Lung (tissue), 12 donors: ENCODE measurements around the gene TTLL8. TPM values are rescaled to one million over a fixed set of nuclear protein-coding genes. Genes with fewer than 3 reads are reported as not detected.

Experiments
- ATAC-seq: fragments of 200-7000 bp; cut with Tn5 transposase; one replicate; pipeline ENCODE4 v1.9.1; 2020; ENCODE audit warnings: moderate number of reproducible peaks; ENCODE audit not compliant: insufficient read depth, low FRiP score
- DNase-seq, 3 donors: peaks; one replicate each; pipeline ENCODE4 v3.0.0-alpha.2; 2013 to 2017
- H3K27ac ChIP-seq, 2 donors: one replicate each; pipeline ENCODE4 v1.5.1; 2013; ENCODE audit warnings: mild to moderate bottlenecking in 2 of 2, moderate library complexity in 2 of 2, control low read depth in 1 of 2, inconsistent platforms in 1 of 2, low read depth in 1 of 2, low read length in 1 of 2
- H3K27me3 ChIP-seq, 3 donors: one replicate each; pipeline ENCODE4 v1.5.1; 2013; ENCODE audit warnings: low read length in 2 of 3; ENCODE audit not compliant: control insufficient read depth in 3 of 3, insufficient read depth in 3 of 3
- H3K36me3 ChIP-seq, 4 donors: one replicate each; pipeline ENCODE4 v1.5.1; 2013; ENCODE audit warnings: low read length in 4 of 4, mild to moderate bottlenecking in 1 of 4, moderate library complexity in 1 of 4; ENCODE audit not compliant: control insufficient read depth in 4 of 4, insufficient read depth in 4 of 4
- H3K4me1 ChIP-seq, 5 donors: one replicate each; pipeline ENCODE4 v1.5.1; 2013; ENCODE audit warnings: low read length in 5 of 5, mild to moderate bottlenecking in 2 of 5, moderate library complexity in 1 of 5; ENCODE audit not compliant: control insufficient read depth in 5 of 5, insufficient read depth in 5 of 5
- H3K4me3 ChIP-seq: one replicate; pipeline ENCODE4 v1.5.1; 2013; ENCODE audit warnings: mild to moderate bottlenecking, control low read depth, moderate library complexity
- H3K9ac ChIP-seq, 2 donors: one replicate each; pipeline ENCODE4 v1.5.1; 2013; ENCODE audit warnings: low read length in 2 of 2, control low read depth in 1 of 2; ENCODE audit not compliant: insufficient read depth in 1 of 2
- H3K9me3 ChIP-seq, 4 donors: one replicate each; pipeline ENCODE4 v1.5.1; 2013; ENCODE audit warnings: low read length in 3 of 4, mild to moderate bottlenecking in 1 of 4, moderate library complexity in 1 of 4; ENCODE audit not compliant: control insufficient read depth in 4 of 4, insufficient read depth in 3 of 4
- CTCF ChIP-seq: IDR thresholded peaks from 2 replicates; pipeline ENCODE4 v1.5.1; 2012; ENCODE audit warnings: mild to moderate bottlenecking; ENCODE audit errors: control extremely low read depth, extremely low read depth
- WGBS, 2 donors: extraction: QIAGEN DNeasy Blood & Tissue Kit; methylation state at CpG; one replicate each; pipeline ENCODE4 v1.1.7; 2013; 5-methylcytosine and 5-hydroxymethylcytosine counted together
- polyA plus RNA-seq, 2 donors: library from polyadenylated mRNA; stranded (reverse); fragments of 200-250 nt; gene quantifications; one replicate each; pipeline ENCODE4 v1.2.1, GENCODE V29; 2013
- total RNA-seq, 2 donors: library from RNA; depleted of rRNA in 1 of 2; stranded (reverse); fragments of >200 nt in 1 of 2; gene quantifications; one replicate each; pipeline ENCODE4 v1.2.1, GENCODE V29; 2014 to 2021
- donor health status: control.
- donor health status: control.
- donor health status: Bipolar disorder and iron deficiency.
- donor health status: healthy.
- donor health status: DM: yes; HTN: yes; CAD: no.

The TTLL8 gene
- total and polyA plus RNA-seq, 4 donors, result not detected

- no peak for DNase-seq
- Histone ChIP-seq H3K9ac (no peak overlapping the region), H3K36me3 (no peaks in the 10 kb centered on the region), H3K27me3 (no peaks in the 10 kb centered on the region), H3K4me3 (no peak overlapping the region), H3K4me1 (peaks cover 0 to 20% (median 5%) of the 10 kb centered on the region in 5 donors), H3K9me3 (peaks cover 0 to 2% (median 0%) of the 10 kb centered on the region in 4 donors), H3K27ac (no peak overlapping the region)
- no peak for TF ChIP-seq CTCF
- 85 to 87% methylated on average over 19 to 21 of the region's 21 CpGs for WGBS, 2 donors
- ATAC-seq, result no peak
Measured at GRCh38 chr22:50082961-50083461, 24.9 kb upstream of the TTLL8 start.

DNA sequence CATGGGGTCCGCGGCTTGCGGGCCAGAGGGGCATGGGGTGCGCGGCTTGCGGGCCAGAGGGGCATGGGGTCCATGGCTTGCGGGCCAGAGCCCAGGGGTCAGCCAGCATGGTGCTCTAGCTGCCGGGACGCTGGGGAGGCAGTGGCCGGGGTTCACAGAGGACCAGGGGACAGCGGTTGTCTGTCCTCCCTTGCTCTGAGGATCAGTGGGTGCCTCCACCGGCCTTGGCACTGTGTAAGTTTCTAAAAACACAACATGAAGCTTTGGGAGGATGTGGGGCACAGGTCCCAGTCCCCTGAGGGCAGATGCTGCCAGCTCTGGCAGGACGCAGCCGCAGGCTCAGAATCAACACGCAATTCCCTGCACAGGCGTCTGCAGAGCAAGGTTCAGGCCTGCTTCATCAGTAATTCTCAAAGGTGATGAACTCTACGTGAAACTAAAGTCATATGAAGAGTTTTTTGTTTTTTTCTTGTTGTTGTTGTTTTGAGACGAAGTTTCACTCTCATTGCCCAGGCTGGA, 24.2 kb upstream of the TTLL8 start:
- 91 to 96% methylated on average over 18 of the region's 18 CpGs for WGBS, 2 donors
- H3K27me3 ChIP-seq, result no peaks in the 10 kb centered on the region

DNA sequence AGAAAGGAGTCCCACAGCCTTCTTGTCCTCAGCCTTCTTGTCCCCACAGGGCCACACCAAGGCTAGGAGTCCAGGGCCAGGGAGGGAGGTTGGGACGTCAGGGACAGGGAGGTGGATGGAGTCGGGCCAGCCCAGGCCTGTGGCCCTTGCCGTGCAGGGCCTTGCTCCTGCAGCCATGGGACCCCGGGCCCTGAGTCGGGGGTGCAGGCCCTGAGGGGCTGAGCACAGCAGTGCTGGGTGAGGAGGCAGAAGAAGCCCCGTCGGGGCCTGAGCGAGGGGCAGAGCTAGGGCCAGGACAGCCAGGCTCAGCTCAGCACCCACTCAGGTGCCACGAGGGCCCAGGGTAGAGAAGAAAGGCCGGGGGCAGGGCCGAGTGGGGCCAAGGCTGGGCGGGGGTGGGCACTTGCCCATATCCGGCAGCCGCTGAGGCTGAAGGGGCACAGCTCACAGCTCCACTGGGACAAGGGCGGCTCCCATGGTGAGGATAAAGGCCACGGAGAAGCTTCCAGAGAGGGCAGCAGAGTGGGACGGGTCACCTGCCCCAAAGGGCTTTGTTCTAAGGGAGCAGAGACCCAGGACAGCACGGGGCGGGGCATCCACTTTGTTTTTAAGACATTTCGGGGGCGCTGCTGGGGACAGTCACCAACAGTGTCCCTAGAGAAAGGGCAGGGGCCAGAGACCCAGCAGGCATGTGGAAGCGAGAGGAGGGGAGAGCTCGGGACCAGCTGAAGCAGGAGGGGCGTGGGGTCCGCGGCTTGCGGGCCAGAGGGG, 23.5 kb upstream of the TTLL8 start:
- ATAC-seq, result no peak
- Histone ChIP-seq H3K27me3 (no peaks in the 10 kb centered on the region), H3K9me3 (no peaks in the 10 kb centered on the region), H3K4me3 (no peak overlapping the region), H3K36me3 (no peaks in the 10 kb centered on the region), H3K9ac (no peak overlapping the region), H3K27ac (no peak overlapping the region), H3K4me1 (peaks cover 0 to 26% (median 4%) of the 10 kb centered on the region in 5 donors)
- no peak for DNase-seq
- 91 to 92% methylated on average over 27 of the region's 27 CpGs for WGBS, 2 donors
- no peak for TF ChIP-seq CTCF

More for the DNA sequence above, 24.2 kb upstream of the TTLL8 start:
- no peaks in the 10 kb centered on the region for H3K36me3 ChIP-seq
- H3K9ac ChIP-seq, result no peak overlapping the region
- H3K4me3 ChIP-seq, result no peak overlapping the region
- ATAC-seq, result no peak
- no peak overlapping the region for H3K27ac ChIP-seq
- H3K4me1 ChIP-seq, result peaks cover 0 to 26% (median 5%) of the 10 kb centered on the region in 5 donors
- peaks cover 0 to under 1% (median 0%) of the 10 kb centered on the region in 4 donors for H3K9me3 ChIP-seq
- no peak for DNase-seq
- no peak for TF ChIP-seq CTCF
